ENCODE results near the gene HPD.
"Not testable (repeated sequence)": the region's sequence is repeated elsewhere in the genome, so short reads cannot be mapped to it uniquely, and the experiment has no call there.

The HPD gene

DNA sequence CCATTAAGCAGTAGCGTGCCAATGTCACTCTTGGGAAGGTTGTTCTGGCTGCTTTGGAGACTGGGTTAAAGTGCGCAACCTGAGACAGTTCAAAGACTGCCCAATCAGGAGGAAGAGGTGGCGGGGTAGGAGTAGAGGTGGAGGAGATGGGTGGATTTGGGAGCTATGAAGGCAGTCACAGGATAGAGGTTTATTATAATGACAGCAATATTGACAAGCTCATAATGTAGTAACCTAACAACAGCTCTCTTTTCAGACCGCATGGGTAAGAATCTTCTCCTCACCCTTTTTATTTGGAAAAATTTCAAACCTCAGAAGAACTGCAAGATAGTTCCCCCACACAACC is 24.6 kb upstream of the HPD start:
- H3K4me3 ChIP-seq (ENCODE audit: low read length) = no peak overlapping the region
- no peak for DNase-seq (ENCODE audit: low read depth)
- TF ChIP-seq, protein P1, sequence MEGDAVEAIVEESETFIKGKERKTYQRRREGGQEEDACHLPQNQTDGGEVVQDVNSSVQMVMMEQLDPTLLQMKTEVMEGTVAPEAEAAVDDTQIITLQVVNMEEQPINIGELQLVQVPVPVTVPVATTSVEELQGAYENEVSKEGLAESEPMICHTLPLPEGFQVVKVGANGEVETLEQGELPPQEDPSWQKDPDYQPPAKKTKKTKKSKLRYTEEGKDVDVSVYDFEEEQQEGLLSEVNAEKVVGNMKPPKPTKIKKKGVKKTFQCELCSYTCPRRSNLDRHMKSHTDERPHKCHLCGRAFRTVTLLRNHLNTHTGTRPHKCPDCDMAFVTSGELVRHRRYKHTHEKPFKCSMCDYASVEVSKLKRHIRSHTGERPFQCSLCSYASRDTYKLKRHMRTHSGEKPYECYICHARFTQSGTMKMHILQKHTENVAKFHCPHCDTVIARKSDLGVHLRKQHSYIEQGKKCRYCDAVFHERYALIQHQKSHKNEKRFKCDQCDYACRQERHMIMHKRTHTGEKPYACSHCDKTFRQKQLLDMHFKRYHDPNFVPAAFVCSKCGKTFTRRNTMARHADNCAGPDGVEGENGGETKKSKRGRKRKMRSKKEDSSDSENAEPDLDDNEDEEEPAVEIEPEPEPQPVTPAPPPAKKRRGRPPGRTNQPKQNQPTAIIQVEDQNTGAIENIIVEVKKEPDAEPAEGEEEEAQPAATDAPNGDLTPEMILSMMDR (IDR thresholded peaks at IDR 0.05; ENCODE audit: insufficient read depth, low read depth, low read length, missing control alignments) = no peak

DNA sequence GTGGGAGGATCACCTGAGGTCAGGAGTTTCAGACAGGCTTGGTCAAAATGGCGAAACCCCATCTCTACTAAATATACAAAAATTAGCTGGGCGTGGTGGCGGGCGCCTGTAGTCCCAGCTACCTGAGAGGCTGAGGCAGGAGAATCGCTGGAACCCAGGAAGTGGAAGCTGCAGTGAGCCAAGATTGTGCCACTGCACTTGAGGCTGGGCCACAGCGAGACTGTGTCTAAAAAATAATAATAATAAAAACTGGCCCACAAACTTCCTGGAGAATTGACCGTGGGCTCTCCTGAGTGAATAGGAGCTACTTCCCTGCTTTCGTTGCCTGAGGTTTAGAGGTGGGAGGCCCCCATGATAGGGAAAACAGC is 17.4 kb upstream of the HPD start:
- DNase-seq (ENCODE audit: low read depth); H3K4me3 ChIP-seq (ENCODE audit: low read length): not testable (repeated sequence)

DNA sequence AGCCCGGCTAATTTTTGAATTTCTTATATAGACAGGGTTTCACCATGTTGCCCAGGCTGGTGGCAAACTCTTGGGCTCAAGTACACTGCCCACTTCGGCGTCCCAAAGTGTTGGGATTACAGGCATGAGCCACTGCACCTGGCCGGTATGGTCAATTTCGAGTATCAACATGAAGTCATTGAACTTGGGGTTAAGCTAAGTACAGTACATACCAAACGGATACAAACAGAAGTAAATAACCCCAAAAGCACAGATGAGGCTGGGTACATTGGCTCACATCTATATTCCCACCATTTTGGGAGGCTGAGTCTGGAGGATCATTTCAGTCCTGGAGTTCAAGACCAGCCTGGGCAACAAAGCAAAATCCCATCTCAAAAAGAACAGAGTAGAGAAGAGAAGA is 16.9 kb upstream of the HPD start:
- no peak overlapping the region for H3K4me3 ChIP-seq (ENCODE audit: low read length)
- DNase-seq (ENCODE audit: low read depth) = no peak

DNA sequence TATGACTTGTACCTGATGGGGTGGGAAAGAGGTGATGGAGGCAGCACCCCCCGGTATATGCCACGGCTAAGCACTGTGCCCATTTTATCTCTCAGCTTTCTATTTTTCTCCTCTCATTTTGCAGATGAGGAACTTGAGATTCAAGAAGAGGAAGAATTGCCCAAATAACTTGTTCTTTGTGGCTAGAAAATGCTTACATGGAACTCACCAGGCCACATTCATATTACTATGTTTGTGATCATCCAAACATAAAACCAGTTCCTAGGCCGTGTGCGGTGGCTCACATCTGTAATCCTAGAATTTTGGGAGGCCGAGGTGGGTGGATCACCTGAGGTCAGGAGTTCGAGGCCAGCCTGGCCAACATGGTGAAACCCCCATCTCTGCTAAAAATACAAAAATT is 15.4 kb upstream of the HPD start:
- DNase-seq (ENCODE audit: low read depth) = no peak
- TF ChIP-seq, protein P1 (IDR thresholded peaks at IDR 0.05; ENCODE audit: insufficient read depth, low read depth, low read length, missing control alignments) = no peak
- H3K4me3 ChIP-seq (ENCODE audit: low read length) = no peak overlapping the region

More for the DNA sequence above, 16.9 kb upstream of the HPD start:
- TF ChIP-seq, protein P1 (IDR thresholded peaks at IDR 0.05; ENCODE audit: insufficient read depth, low read depth, low read length, missing control alignments) = no peak

DNA sequence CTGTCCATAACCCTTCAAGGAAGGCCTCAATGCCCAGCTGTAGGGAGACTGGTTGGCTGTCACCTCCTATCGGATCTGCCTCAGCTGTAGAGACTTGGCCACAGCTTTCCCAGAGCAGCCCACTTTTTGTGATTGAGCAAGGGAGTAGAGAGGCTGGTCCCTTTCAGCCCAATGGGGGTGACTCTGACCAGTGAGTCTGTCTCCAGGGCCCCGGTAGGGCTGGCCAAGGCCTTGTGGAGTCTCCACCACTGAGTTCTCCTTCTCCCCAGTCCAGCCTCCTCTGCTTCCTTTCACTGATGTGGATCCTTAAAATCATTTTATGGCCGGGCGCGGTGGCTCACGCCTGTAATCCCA is 14.5 kb upstream of the HPD start:
- DNase-seq (ENCODE audit: low read depth) = no peak
- TF ChIP-seq, protein P1 (IDR thresholded peaks at IDR 0.05; ENCODE audit: insufficient read depth, low read depth, low read length, missing control alignments) = no peak
- no peak overlapping the region for H3K4me3 ChIP-seq (ENCODE audit: low read length)

DNA sequence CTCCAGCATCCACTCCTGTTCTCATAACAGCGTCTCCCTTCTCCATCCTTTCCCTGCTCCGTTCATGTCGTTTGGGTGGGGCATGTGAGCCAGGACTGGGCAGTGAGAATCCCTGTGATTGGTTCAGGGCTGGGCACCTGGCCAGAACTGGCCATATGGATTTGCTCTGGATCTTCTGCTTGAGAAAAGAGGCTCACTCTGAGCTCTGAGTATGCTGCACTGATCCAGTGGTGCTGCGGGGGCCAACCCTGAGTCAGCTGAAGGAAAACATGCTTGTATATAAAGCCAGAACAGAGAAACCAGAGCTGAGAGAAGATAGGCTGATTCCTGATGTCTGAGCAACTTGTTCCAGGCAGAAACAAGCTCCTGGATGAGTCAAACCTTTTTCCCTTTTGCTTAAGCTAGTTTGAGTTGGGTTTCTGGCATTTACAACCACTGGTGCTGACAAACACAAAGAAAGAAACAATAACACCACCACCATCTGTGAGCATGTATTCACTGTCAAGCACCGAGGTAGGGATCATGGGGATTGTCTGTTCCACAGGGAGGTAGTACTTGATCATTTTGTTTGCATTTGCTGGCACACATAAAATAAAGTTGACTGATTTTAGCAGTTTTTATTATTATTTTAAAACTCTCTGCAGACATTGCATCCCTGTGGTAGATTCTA is 14.0 kb upstream of the HPD start:
- no peak overlapping the region for H3K4me3 ChIP-seq (ENCODE audit: low read length)
- TF ChIP-seq, protein P1 (IDR thresholded peaks at IDR 0.05; ENCODE audit: insufficient read depth, low read depth, low read length, missing control alignments) = no peak
- DNase-seq (ENCODE audit: low read depth) = peak; percentile 95

DNA sequence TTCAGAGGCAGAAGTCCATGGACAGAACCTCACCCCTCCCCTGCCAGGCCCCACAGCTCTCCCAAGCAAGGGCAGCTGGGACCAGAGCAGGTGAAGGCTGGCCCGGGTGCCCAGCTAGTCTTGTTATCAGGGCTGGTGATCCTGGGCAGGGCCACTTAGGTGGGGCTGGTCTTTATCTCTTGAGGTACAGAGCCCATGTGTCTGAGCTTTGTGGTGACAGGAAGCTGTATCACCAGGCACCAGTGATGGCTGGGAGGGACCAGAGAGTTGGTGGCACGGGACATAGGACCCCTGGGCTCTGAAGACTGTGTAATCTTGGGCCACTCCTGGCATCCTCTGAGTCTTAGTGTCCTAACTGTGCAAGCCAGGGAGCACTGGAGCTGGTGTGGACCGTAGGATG is 12.8 kb upstream of the HPD start:
- no peak overlapping the region for H3K4me3 ChIP-seq (ENCODE audit: low read length)
- no peak for DNase-seq (ENCODE audit: low read depth)
- TF ChIP-seq, protein P1 (IDR thresholded peaks at IDR 0.05; ENCODE audit: insufficient read depth, low read depth, low read length, missing control alignments) = no peak

DNA sequence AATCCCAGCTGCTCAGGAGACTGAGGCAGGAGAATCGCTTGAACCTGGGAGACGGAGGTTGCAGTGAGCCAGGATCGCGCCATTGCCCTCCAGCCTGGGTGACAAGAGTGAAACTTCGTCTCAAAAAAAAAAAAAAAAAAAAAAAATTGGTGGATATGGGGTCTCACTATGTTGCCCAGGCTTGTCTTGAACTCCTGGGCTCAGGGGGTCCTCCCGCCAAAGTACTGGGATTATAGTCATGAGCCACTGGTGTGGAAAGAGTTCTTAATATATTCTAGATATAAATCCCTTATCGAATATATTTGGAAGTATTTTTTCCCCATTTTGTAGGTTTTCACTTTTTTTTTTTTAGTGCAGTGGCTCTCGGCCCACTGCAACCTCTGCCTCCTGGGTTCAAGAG is 10.6 kb upstream of the HPD start:
- not testable (repeated sequence) for DNase-seq (ENCODE audit: low read depth); H3K4me3 ChIP-seq (ENCODE audit: low read length)
